Fibroblast of lung (primary cell): ENCODE measurements around the gene SLC6A17.

Experiments
- EZH2 ChIP-seq: IDR thresholded peaks from 2 replicates; pipeline ENCODE4 v1.5.1; 2012; ENCODE audit warnings: low read length, control low read depth, mild to moderate bottlenecking; ENCODE audit errors: missing control alignments
- TF ChIP-seq, protein P1 (sequence below), 2 donors: IDR thresholded peaks in 1 of 2; conservative IDR thresholded peaks in 1 of 2; 1 replicate in 1 of 2; 2 replicates in 1 of 2; pipeline ENCODE4 v1.5.1; 2011 to 2012; ENCODE audit warnings: low read length in 2 of 2, control low read depth in 1 of 2, inconsistent platforms in 1 of 2, low read depth in 1 of 2, mild to moderate bottlenecking in 1 of 2

DNA sequence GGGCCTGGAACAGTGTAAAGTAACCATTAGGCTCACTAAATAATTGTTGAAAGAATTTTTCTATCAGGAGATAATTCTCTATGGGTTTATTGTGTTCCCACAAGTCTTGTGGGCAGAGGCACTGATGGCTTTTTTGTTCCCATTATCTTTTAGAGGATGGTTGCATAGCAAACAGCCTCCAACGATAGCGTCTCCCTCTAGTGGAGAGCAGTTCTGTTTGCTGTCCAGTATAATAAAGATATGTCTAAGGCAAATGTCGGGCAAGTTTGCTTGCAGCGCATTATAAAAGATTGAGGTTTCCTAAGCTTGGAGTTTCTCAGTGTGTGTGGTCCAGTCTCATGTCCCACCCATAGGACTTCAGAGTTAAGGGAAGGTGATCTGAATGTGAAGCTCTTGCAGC, 1.3 kb upstream of the SLC6A17 start:
- TF ChIP-seq EZH2, result no peak
- TF ChIP-seq, protein P1, sequence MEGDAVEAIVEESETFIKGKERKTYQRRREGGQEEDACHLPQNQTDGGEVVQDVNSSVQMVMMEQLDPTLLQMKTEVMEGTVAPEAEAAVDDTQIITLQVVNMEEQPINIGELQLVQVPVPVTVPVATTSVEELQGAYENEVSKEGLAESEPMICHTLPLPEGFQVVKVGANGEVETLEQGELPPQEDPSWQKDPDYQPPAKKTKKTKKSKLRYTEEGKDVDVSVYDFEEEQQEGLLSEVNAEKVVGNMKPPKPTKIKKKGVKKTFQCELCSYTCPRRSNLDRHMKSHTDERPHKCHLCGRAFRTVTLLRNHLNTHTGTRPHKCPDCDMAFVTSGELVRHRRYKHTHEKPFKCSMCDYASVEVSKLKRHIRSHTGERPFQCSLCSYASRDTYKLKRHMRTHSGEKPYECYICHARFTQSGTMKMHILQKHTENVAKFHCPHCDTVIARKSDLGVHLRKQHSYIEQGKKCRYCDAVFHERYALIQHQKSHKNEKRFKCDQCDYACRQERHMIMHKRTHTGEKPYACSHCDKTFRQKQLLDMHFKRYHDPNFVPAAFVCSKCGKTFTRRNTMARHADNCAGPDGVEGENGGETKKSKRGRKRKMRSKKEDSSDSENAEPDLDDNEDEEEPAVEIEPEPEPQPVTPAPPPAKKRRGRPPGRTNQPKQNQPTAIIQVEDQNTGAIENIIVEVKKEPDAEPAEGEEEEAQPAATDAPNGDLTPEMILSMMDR (conservative IDR thresholded peaks at IDR 0.05 in 1 of 2, IDR thresholded peaks at IDR 0.05 in 1 of 2; ENCODE audit: low read depth in 1 of 2, low read length in 2 of 2), result peak in 1 of 2 donors; percentile 17
